H1 (cell line): ENCODE measurements around the gene CORO7. TPM values are rescaled to one million over a fixed set of nuclear protein-coding genes. Genes with fewer than 3 reads are reported as not detected.

ENCODE experiments used
- CTCF ChIA-PET: fragments of 300-600 bp; sonication (Branson Sonifier 250); formaldehyde crosslinking; loops from one replicate; lab custom pipeline; 2021; ENCODE audit not compliant: partially characterized antibody; lab: Charles Lee
- POLR2A ChIA-PET: fragments of 300-600 bp; sonication (Branson Sonifier 250); formaldehyde crosslinking; loops from one replicate; lab custom pipeline; 2021; ENCODE audit warnings: inconsistent platforms; ENCODE audit not compliant: partially characterized antibody; lab: Charles Lee
- DNase-seq, 2 experiments: peaks; one replicate each; pipeline versions ENCODE4 v3.0.0 to v3.0.0-alpha.2; 2010 to 2022; ENCODE audit warnings: low spot score in 2 of 2, low read depth in 1 of 2, mixed read lengths in 1 of 2
- FAIRE-seq: peaks from 2 replicates; lab custom pipeline; 2011; peaks lifted over from hg19 to GRCh38; lab: Jason Lieb, UNC
- H2AFZ ChIP-seq: 2 replicates; pipeline ENCODE4 v1.8.1; 2012; ENCODE audit warnings: low read length, inconsistent platforms
- H2AK5ac ChIP-seq: 2 replicates; pipeline ENCODE4 v1.6.1; 2013; ENCODE audit warnings: low read depth, low read length
- H2BK120ac ChIP-seq: replicated peaks from 2 replicates; pipeline ENCODE3; 2013; ENCODE audit warnings: low read depth, low read length, inconsistent platforms
- H2BK12ac ChIP-seq: 2 replicates; pipeline ENCODE4 v1.6.1; 2013; ENCODE audit warnings: low read depth, low read length
- H2BK15ac ChIP-seq: 2 replicates; pipeline ENCODE4 v1.6.1; 2013; ENCODE audit warnings: low read length
- H2BK20ac ChIP-seq: 2 replicates; pipeline ENCODE4 v1.6.1; 2013; ENCODE audit warnings: low read length
- H2BK5ac ChIP-seq: 2 replicates; pipeline ENCODE4 v1.6.1; 2013; ENCODE audit warnings: low read depth, low read length
- H3K14ac ChIP-seq: 2 replicates; pipeline ENCODE4 v1.6.1; 2013; ENCODE audit warnings: inconsistent platforms; ENCODE audit not compliant: insufficient read length
- H3K18ac ChIP-seq: 2 replicates; pipeline ENCODE4 v1.6.1; 2013; ENCODE audit warnings: low read length; ENCODE audit errors: extremely low read depth
- H3K23ac ChIP-seq: 2 replicates; pipeline ENCODE4 v1.6.1; 2013; ENCODE audit warnings: inconsistent platforms; ENCODE audit not compliant: insufficient read length
- H3K23me2 ChIP-seq: 2 replicates; pipeline ENCODE4 v1.6.1; 2013; ENCODE audit warnings: low read depth, low read length
- H3K27ac ChIP-seq: 2 replicates; pipeline ENCODE4 v1.6.1; 2011; ENCODE audit warnings: low read depth, low read length, inconsistent platforms
- H3K27me3 ChIP-seq, 4 experiments: replicated peaks in 1 of 4; 1 replicate in 1 of 4; 2 replicates in 3 of 4; pipeline versions ENCODE4 v1.6.1 to v1.8.1; 2011 to 2013; ENCODE audit warnings: low read length in 3 of 4, mild to moderate bottlenecking in 3 of 4, inconsistent platforms in 2 of 4, mixed read lengths in 2 of 4, moderate library complexity in 1 of 4; ENCODE audit not compliant: control insufficient read depth in 3 of 4, insufficient read depth in 3 of 4; ENCODE audit errors: extremely low read depth in 1 of 4
- H3K36me3 ChIP-seq, 4 experiments: 2 replicates each; pipeline versions ENCODE4 v1.6.1 to v1.8.1; 2011 to 2013; ENCODE audit warnings: mild to moderate bottlenecking in 4 of 4, low read length in 3 of 4, moderate library complexity in 2 of 4, control low read depth in 1 of 4, inconsistent platforms in 1 of 4; ENCODE audit not compliant: insufficient read depth in 4 of 4, control insufficient read depth in 2 of 4
- H3K4ac ChIP-seq: replicated peaks from 2 replicates; pipeline ENCODE3; 2013; ENCODE audit warnings: low read length, low read depth, mixed read lengths, inconsistent platforms; ENCODE audit not compliant: insufficient read length
- H3K4me1 ChIP-seq, 4 experiments: replicated peaks in 1 of 4; 1 replicate in 1 of 4; 2 replicates in 3 of 4; pipeline versions ENCODE4 v1.6.1 to v1.8.1; 2011 to 2013; ENCODE audit warnings: low read length in 3 of 4, inconsistent platforms in 2 of 4, mixed read lengths in 1 of 4; ENCODE audit not compliant: insufficient read depth in 4 of 4, control insufficient read depth in 3 of 4
- H3K4me2 ChIP-seq, 2 experiments: 2 replicates each; pipeline versions ENCODE4 v1.6.1 to v1.8.1; 2011 to 2013; ENCODE audit warnings: low read depth in 2 of 2, low read length in 2 of 2, control low read depth in 1 of 2, inconsistent platforms in 1 of 2, mild to moderate bottlenecking in 1 of 2; ENCODE audit not compliant: insufficient read depth in 1 of 2
- H3K4me3 ChIP-seq, 4 experiments: fragments of 200-600, 300-600 bp in 1 of 4; sonication (generic), shearing (Covaris generic), sonication (Bioruptor Twin) in 1 of 4; 2 replicates each; pipeline versions ENCODE4 v1.5.1 to v1.8.1; 2011 to 2016; ENCODE audit warnings: low read length in 4 of 4, low read depth in 3 of 4, control low read depth in 2 of 4, inconsistent platforms in 2 of 4, mild to moderate bottlenecking in 2 of 4, mixed read lengths in 1 of 4, moderate library complexity in 1 of 4; ENCODE audit not compliant: insufficient read depth in 2 of 4; ENCODE audit errors: extremely low read depth in 1 of 4
- H3K56ac ChIP-seq: replicated peaks from 2 replicates; pipeline ENCODE3; 2013; ENCODE audit warnings: low read depth, mild to moderate bottlenecking, mixed read lengths, low read length, inconsistent platforms; ENCODE audit not compliant: insufficient read length
- H3K79me1 ChIP-seq: 2 replicates; pipeline ENCODE4 v1.6.1; 2013; ENCODE audit warnings: low read depth, low read length, control low read depth
- H3K79me2 ChIP-seq, 2 experiments: 2 replicates each; pipeline versions ENCODE4 v1.6.1 to v1.8.1; 2012 to 2013; ENCODE audit warnings: low read length in 2 of 2, mild to moderate bottlenecking in 2 of 2, inconsistent platforms in 1 of 2; ENCODE audit not compliant: insufficient read depth in 2 of 2, control insufficient read depth in 1 of 2
- H3K9ac ChIP-seq, 4 experiments: replicated peaks in 1 of 4; 1 replicate in 1 of 4; 2 replicates in 3 of 4; pipeline versions ENCODE4 v1.6.1 to v1.8.1; 2011 to 2013; ENCODE audit warnings: low read depth in 3 of 4, low read length in 3 of 4, control low read depth in 2 of 4, mild to moderate bottlenecking in 2 of 4, moderate library complexity in 2 of 4, inconsistent platforms in 1 of 4; ENCODE audit errors: extremely low read depth in 1 of 4
- H3K9me3 ChIP-seq, 2 experiments: 2 replicates each; pipeline versions ENCODE4 v1.6.1 to v1.8.1; 2012 to 2013; ENCODE audit warnings: mild to moderate bottlenecking in 2 of 2, moderate library complexity in 2 of 2, control low read depth in 1 of 2, inconsistent platforms in 1 of 2, low read depth in 1 of 2, low read length in 1 of 2, mixed read lengths in 1 of 2; ENCODE audit not compliant: insufficient read depth in 2 of 2
- H4K20me1 ChIP-seq, 2 experiments: replicated peaks in 1 of 2; 2 replicates each; pipeline versions ENCODE3 to v1.8.1; 2011 to 2013; ENCODE audit warnings: inconsistent platforms in 2 of 2, low read length in 2 of 2, mild to moderate bottlenecking in 1 of 2; ENCODE audit not compliant: insufficient read depth in 2 of 2, control insufficient read depth in 1 of 2
- H4K5ac ChIP-seq: 2 replicates; pipeline ENCODE4 v1.6.1; 2013; ENCODE audit warnings: low read length, low read depth, mixed read lengths, inconsistent platforms; ENCODE audit not compliant: insufficient read length
- H4K8ac ChIP-seq: 2 replicates; pipeline ENCODE4 v1.8.0; 2013; ENCODE audit warnings: mild to moderate bottlenecking, moderate library complexity, low read length, inconsistent platforms; ENCODE audit not compliant: insufficient read depth; ENCODE audit errors: extremely low read depth
- H4K91ac ChIP-seq: replicated peaks from 2 replicates; pipeline ENCODE3; 2013; ENCODE audit warnings: low read length, mixed read lengths, inconsistent platforms; ENCODE audit not compliant: insufficient read length
- EZH2 ChIP-seq: fragments of 200-600 bp; sonication (generic); IDR thresholded peaks from 2 replicates; pipeline ENCODE4 v1.7.1; 2012; ENCODE audit warnings: low read depth, mild to moderate bottlenecking, moderate library complexity, low read length, inconsistent platforms; ENCODE audit not compliant: severe bottlenecking
- HDAC6 ChIP-seq: IDR thresholded peaks from one replicate; pipeline ENCODE4 v1.7.1; 2012; ENCODE audit warnings: low read depth, mild to moderate bottlenecking, inconsistent platforms, low read length, moderate library complexity
- POLR2AphosphoS5 ChIP-seq: IDR thresholded peaks from 2 replicates; pipeline ENCODE4 v1.6.1; 2011; ENCODE audit warnings: low read depth, low read length
- SP1 ChIP-seq: IDR thresholded peaks from 2 replicates; pipeline ENCODE4 v1.6.1; 2011; ENCODE audit warnings: low read depth, low read length
- SUZ12 ChIP-seq: fragments of 200-600 bp; sonication (generic); IDR thresholded peaks from 2 replicates; pipeline ENCODE4 v1.6.1; 2012; ENCODE audit warnings: mild to moderate bottlenecking, inconsistent platforms, low read length, moderate library complexity, mixed read lengths
- TCF12 ChIP-seq: IDR thresholded peaks from 2 replicates; pipeline ENCODE4 v1.6.1; 2011; ENCODE audit warnings: low read depth, mild to moderate bottlenecking, low read length
- WGBS, 2 experiments: shearing (Covaris generic) in 1 of 2; methylation state at CpG; one replicate each; pipeline versions ENCODE4 v1.1.6 to v1.1.7; 2013 to 2015; ENCODE audit warnings: low lambda C conversion rate in 2 of 2, mixed read lengths in 2 of 2, inconsistent platforms in 1 of 2, low coverage in 1 of 2, missing lambda C conversion rate in 1 of 2; ENCODE audit not compliant: insufficient replicate concordance in 2 of 2, insufficient coverage in 1 of 2, insufficient read length in 1 of 2; ENCODE audit errors: extremely low coverage in 1 of 2, missing lambda C conversion rate in 1 of 2; 5-methylcytosine and 5-hydroxymethylcytosine counted together
- polyA plus RNA-seq, 7 experiments: library from polyadenylated mRNA; depleted of rRNA in 3 of 7; stranded (reverse) in 5 of 7; unstranded in 2 of 7; fragments of >200 nt in 5 of 7; fragments of 200-250 nt in 2 of 7; gene quantifications; 1 replicate in 5 of 7; 2 replicates in 1 of 7; 4 replicates in 1 of 7; pipeline versions ENCODE4 v1.2.1 to v1.2.3, GENCODE V29; 2011 to 2013; ENCODE audit warnings: missing spikeins in 2 of 7, mixed read lengths in 2 of 7
- total RNA-seq: library from RNA; stranded (reverse); fragmentation: NEBNext Ultra II Directional; extraction: Animal tissue kit (Norgen Biotek cat#: 25700); gene quantifications from 2 replicates; pipeline ENCODE4 v1.2.1, GENCODE V29; 2021
- TF ChIP-seq, protein P1 (sequence below): IDR thresholded peaks from 2 replicates; pipeline ENCODE4 v1.6.1; 2011; ENCODE audit warnings: low read length, improper control_type of control experiment

CORO7 gene
- total and polyA plus RNA-seq, 2 of the 8 experiments (the other 6 are each of a cell fraction or from before 2014, with no cell fraction given): 25.2 to 29.8 TPM

GRCh38 chr16:4399001-4399730, 17.2 kb downstream of the CORO7 start:
- Histone ChIP-seq H3K79me1 (no peaks in the 10 kb centered on the region), H3K9ac (no peak overlapping the region), H3K9me3 (no peaks in the 10 kb centered on the region), H3K14ac (no peak overlapping the region), H2BK120ac (no peak overlapping the region), H3K36me3 (no peaks in the 10 kb centered on the region), H3K27me3 (no peaks in the 10 kb centered on the region), H3K18ac (no peak overlapping the region), H4K20me1 (no peaks in the 10 kb centered on the region), H3K23ac (no peak overlapping the region), H4K5ac (no peak overlapping the region), H2BK5ac (no peak overlapping the region), H2AK5ac (no peak overlapping the region), H2BK15ac (no peak overlapping the region), H3K27ac (no peak overlapping the region), H4K8ac (no peak overlapping the region), H3K56ac (no peak overlapping the region), H3K4me1 (peaks cover 0 to 3% (median 0%) of the 10 kb centered on the region in 4 experiments; a peak in 1 of 7 replicates), H2BK20ac (no peak overlapping the region), H3K4me2 (no peak overlapping the region), H3K4ac (no peak overlapping the region), H3K4me3 (no peak overlapping the region), H3K79me2 (no peaks in the 10 kb centered on the region), H4K91ac (no peak overlapping the region), H3K23me2 (no peaks in the 10 kb centered on the region), H2BK12ac (no peak overlapping the region), H2AFZ (no peak overlapping the region)
- TF ChIP-seq SUZ12: no peak
- no peak for TF ChIP-seq HDAC6
- no peak for TF ChIP-seq EZH2
- no peak for TF ChIP-seq SP1
- no peak for TF ChIP-seq POLR2AphosphoS5
- no peak for TF ChIP-seq TCF12
- TF ChIP-seq, protein P1, sequence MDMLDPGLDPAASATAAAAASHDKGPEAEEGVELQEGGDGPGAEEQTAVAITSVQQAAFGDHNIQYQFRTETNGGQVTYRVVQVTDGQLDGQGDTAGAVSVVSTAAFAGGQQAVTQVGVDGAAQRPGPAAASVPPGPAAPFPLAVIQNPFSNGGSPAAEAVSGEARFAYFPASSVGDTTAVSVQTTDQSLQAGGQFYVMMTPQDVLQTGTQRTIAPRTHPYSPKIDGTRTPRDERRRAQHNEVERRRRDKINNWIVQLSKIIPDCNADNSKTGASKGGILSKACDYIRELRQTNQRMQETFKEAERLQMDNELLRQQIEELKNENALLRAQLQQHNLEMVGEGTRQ: no peak
- ChIA-PET POLR2A (interaction anchor here (0.6 to 0.7 kb wide), 2 partner anchors 26 to 69 kb away, joined by 3 read pairs; no protein-coding TSS in a partner anchor), CTCF (interaction anchor here (0.8 to 17.2 kb wide), 7 partner anchors 15 to 137 kb away, joined by 3 to 659 read pairs (median 134); partner anchors contain the start of genes CORO7 and VASN)
- FAIRE-seq (no peak), DNase-seq (no peak)
- 91% methylated on average over 9 of the region's 9 CpGs; no CpG with 5 or more reads in 1 of the 2 experiments for WGBS, 2 experiments
